CD4-positive, alpha-beta T cell (primary cell): Measurements from ENCODE around the gene SEPTIN3. TPM values are rescaled to one million over a fixed set of nuclear protein-coding genes. Genes with fewer than 3 reads are reported as not detected.

Experiments
- ATAC-seq: fragments of 200-7000 bp; cut with Tn5 transposase; one replicate; pipeline ENCODE4 v1.10.0; 2022; ENCODE audit warnings: mild to moderate bottlenecking; ENCODE audit not compliant: poor library complexity
- CTCF ChIA-PET: fragments of 350-600 bp; sonication (Branson Sonifier 250); formaldehyde crosslinking; loops from one replicate; lab custom pipeline; 2021; ENCODE audit warnings: antibody characterized with exemption, inconsistent platforms; lab: Charles Lee
- POLR2A ChIA-PET: fragments of 350-600 bp; sonication (Branson Sonifier 250); formaldehyde crosslinking; loops from one replicate; lab custom pipeline; 2021; ENCODE audit warnings: antibody characterized with exemption, inconsistent platforms; lab: Charles Lee
- DNase-seq, 14 experiments: peaks; one replicate each; pipeline ENCODE4 v3.0.0-alpha.2; 2013 to 2020; ENCODE audit warnings: mixed read lengths in 2 of 14
- H3K27ac ChIP-seq, 2 donors: one replicate each; pipeline versions ENCODE4 v1.5.1 to v1.7.0; 2013; ENCODE audit warnings: low read length in 2 of 2, low read depth in 1 of 2, mild to moderate bottlenecking in 1 of 2
- H3K27me3 ChIP-seq, 2 experiments: 1 replicate in 1 of 2; 2 replicates in 1 of 2; pipeline versions ENCODE4 v1.6.1 to v1.7.0; 2013; ENCODE audit warnings: low read length in 2 of 2, control low read depth in 1 of 2, mild to moderate bottlenecking in 1 of 2, moderate library complexity in 1 of 2; ENCODE audit not compliant: insufficient read depth in 2 of 2, control insufficient read depth in 1 of 2
- H3K36me3 ChIP-seq: one replicate; pipeline ENCODE4 v1.6.1; 2013; ENCODE audit warnings: low read length, control low read depth; ENCODE audit not compliant: insufficient read depth
- H3K4me1 ChIP-seq: one replicate; pipeline ENCODE4 v1.6.1; 2013; ENCODE audit warnings: low read length, control low read depth; ENCODE audit not compliant: insufficient read depth
- H3K4me3 ChIP-seq: one replicate; pipeline ENCODE4 v1.5.1; 2013; ENCODE audit warnings: mild to moderate bottlenecking, low read length, moderate library complexity
- H3K9me3 ChIP-seq, 2 experiments: 1 replicate in 1 of 2; 2 replicates in 1 of 2; pipeline versions ENCODE4 v1.6.1 to v1.7.0; 2013; ENCODE audit warnings: low read length in 2 of 2, mild to moderate bottlenecking in 2 of 2, control low read depth in 1 of 2, moderate library complexity in 1 of 2; ENCODE audit not compliant: control insufficient read depth in 1 of 2, insufficient read depth in 1 of 2
- H3K27ac Mint-ChIP-seq: one replicate; pipeline ENCODE4 v1.8.0; 2020; ENCODE audit warnings: mixed read lengths
- H3K27me3 Mint-ChIP-seq: one replicate; pipeline ENCODE4 v1.8.0; 2021; ENCODE audit warnings: mixed read lengths
- H3K36me3 Mint-ChIP-seq: one replicate; pipeline ENCODE4 v1.8.0; 2021; ENCODE audit warnings: low read depth, mixed read lengths
- H3K4me1 Mint-ChIP-seq: one replicate; pipeline ENCODE4 v1.8.0; 2021; ENCODE audit warnings: low read depth, mixed read lengths
- H3K4me3 Mint-ChIP-seq: one replicate; pipeline ENCODE4 v1.8.0; 2020; ENCODE audit warnings: mild to moderate bottlenecking, mixed read lengths
- H3K9me3 Mint-ChIP-seq: one replicate; pipeline ENCODE4 v1.8.0; 2020; ENCODE audit warnings: mixed read lengths
- CTCF ChIP-seq: fragments of 200-600 bp; IDR thresholded peaks from one replicate; pipeline ENCODE4 v1.8.0; 2022; ENCODE audit warnings: antibody characterized with exemption, mild to moderate bottlenecking
- intact Hi-C, 2 experiments: fragments of 100-400 bp; cut with DNase I in 1 of 2; cut with micrococcal nuclease in 1 of 2; formaldehyde crosslinking; loops; one replicate each; pipeline versions ENCODE4 v1.15.1 to v1.9.0; 2023 to 2025; cut with DNase I, micrococcal nuclease
- total RNA-seq, 174 experiments: library from RNA in 2 of 174; stranded (reverse) in 2 of 174; gene quantifications; one replicate each; pipeline ENCODE4 v1.2.3 and lab custom pipeline; 2021 to 2026

Gene SEPTIN3
- total RNA-seq, 2 experiments from 2014 or later, result 0.20 to 0.22 TPM

DNA sequence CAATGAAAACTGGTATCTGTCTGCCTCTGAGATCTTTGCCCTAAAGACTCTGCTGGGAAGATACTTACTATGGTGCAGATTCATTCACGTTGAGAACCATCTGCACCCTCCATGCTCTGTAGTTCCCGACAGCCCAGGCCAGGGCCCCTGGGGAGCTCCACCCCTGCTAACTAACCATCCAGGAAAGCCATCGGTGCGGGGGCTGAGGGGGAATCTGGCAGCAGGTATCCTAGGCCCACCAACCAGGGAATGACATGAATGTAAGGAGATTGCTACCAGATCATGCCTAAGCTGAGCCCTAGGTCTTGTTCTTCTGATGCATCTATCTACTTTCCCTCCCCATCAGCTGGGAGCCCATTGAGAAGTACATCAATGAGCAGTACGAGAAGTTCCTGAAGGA lies 18.0 kb downstream of the SEPTIN3 start:
- no peaks in the 10 kb centered on the region for H3K9me3 Mint-ChIP-seq
- Histone ChIP-seq H3K36me3 (no peaks in the 10 kb centered on the region), H3K27ac (no peak overlapping the region), H3K4me3 (no peak overlapping the region), H3K27me3 (no peaks in the 10 kb centered on the region), H3K9me3 (no peaks in the 10 kb centered on the region), H3K4me1 (no peaks in the 10 kb centered on the region)
- H3K27me3 Mint-ChIP-seq, result peaks cover 4% of the 10 kb centered on the region
- POLR2A ChIA-PET, result no interaction called here
- H3K4me3 Mint-ChIP-seq, result no peak overlapping the region
- H3K4me1 Mint-ChIP-seq, result no peaks in the 10 kb centered on the region
- CTCF ChIA-PET, result no interaction called here
- ATAC-seq (no peak), DNase-seq (no peak)
- H3K36me3 Mint-ChIP-seq, result no peaks in the 10 kb centered on the region
- no peak overlapping the region for H3K27ac Mint-ChIP-seq
- intact Hi-C loops, result no loop called here
- no peak for TF ChIP-seq CTCF

DNA sequence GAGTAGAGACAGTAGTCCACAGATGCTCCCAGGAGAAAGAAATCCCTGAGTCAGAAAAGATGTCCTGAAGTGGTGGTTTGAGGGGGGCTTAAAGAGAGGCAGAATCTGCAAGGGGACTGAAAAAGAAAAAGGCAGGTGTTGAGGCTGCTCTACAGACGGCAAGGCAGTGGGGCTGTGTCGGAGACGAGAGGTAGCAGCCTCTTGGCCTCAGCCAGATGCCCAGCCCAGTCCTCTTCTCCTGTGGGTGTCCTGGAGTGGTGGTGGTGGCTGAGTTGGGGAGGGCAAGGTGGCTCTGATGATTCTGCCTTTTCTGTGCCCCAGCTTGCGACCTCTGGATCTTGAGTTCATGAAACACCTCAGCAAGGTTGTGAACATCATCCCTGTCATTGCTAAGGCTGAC lies 20.0 kb downstream of the SEPTIN3 start:
- Histone ChIP-seq H3K4me3 (no peak overlapping the region), H3K9me3 (no peaks in the 10 kb centered on the region), H3K27ac (no peak overlapping the region), H3K4me1 (no peaks in the 10 kb centered on the region), H3K27me3 (no peaks in the 10 kb centered on the region), H3K36me3 (no peaks in the 10 kb centered on the region)
- Mint-ChIP-seq H3K4me1 (no peaks in the 10 kb centered on the region), H3K9me3 (no peaks in the 10 kb centered on the region), H3K4me3 (no peak overlapping the region), H3K36me3 (no peaks in the 10 kb centered on the region), H3K27ac (no peak overlapping the region), H3K27me3 (peaks cover 4% of the 10 kb centered on the region)
- ChIA-PET CTCF (no interaction called here), POLR2A (no interaction called here)
- no peak for TF ChIP-seq CTCF
- no peak for ATAC-seq
- intact Hi-C loops, result no loop called here
- DNase-seq, result no peak

DNA sequence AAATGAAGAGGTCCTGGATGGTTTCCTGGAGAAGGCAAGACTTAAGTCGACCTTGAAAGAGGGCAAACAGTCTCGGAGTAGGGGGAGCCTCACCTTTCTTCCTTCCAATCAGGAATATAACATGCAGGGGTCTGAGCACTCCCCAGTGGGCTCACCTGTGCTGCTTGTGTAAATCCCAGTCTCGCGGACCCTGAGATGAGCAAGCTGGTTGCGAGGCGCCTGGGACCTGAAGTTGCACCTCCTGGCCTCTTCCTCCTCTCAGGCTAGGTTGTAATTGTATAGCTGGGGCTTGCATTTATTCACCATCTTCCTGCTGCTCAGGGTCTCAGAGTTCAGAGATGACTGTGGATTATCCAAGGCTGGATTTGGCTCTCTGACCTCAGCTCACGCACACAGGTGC lies 21.9 kb downstream of the SEPTIN3 start:
- H3K4me1 ChIP-seq, result no peaks in the 10 kb centered on the region
- no peak for ATAC-seq

More for the DNA sequence above, 21.9 kb downstream of the SEPTIN3 start:
- no peaks in the 10 kb centered on the region for H3K9me3 Mint-ChIP-seq
- Histone ChIP-seq H3K4me3 (no peak overlapping the region), H3K9me3 (no peaks in the 10 kb centered on the region), H3K36me3 (no peaks in the 10 kb centered on the region), H3K27ac (no peak overlapping the region), H3K27me3 (no peaks in the 10 kb centered on the region)
- no peak overlapping the region for H3K4me3 Mint-ChIP-seq
- H3K36me3 Mint-ChIP-seq, result no peaks in the 10 kb centered on the region
- CTCF ChIA-PET, result no interaction called here
- no peak overlapping the region for H3K27ac Mint-ChIP-seq
- H3K4me1 Mint-ChIP-seq, result no peaks in the 10 kb centered on the region
- DNase-seq, result no peak
- no peak for TF ChIP-seq CTCF
- POLR2A ChIA-PET, result no interaction called here
- no peaks in the 10 kb centered on the region for H3K27me3 Mint-ChIP-seq
- intact Hi-C loops, result no loop called here
